Hepatocyte (in vitro differentiated cells): ENCODE results near the gene FOSB. TPM values are rescaled to one million over a fixed set of nuclear protein-coding genes. Genes with fewer than 3 reads are reported as not detected.

Experiments used
- DNase-seq: peaks from one replicate; pipeline ENCODE4 v3.0.0-alpha.2; 2016; ENCODE audit warnings: low spot score
- H2AFZ ChIP-seq: fragments of 200-600 bp; sonication (generic); 2 replicates; pipeline ENCODE4 v1.6.0; 2016; ENCODE audit warnings: antibody characterized with exemption, mild to moderate bottlenecking
- H3K27ac ChIP-seq: fragments of 200-600 bp; sonication (generic); 2 replicates; pipeline ENCODE4 v1.5.1; 2016; ENCODE audit warnings: mild to moderate bottlenecking
- H3K27me3 ChIP-seq: fragments of 200-600 bp; sonication (generic); 2 replicates; pipeline ENCODE4 v1.6.1; 2016
- H3K36me3 ChIP-seq: fragments of 200-600 bp; sonication (generic); replicated peaks from 2 replicates; pipeline ENCODE4 v1.5.1; 2016; ENCODE audit warnings: low read depth; ENCODE audit not compliant: insufficient read depth
- H3K4me1 ChIP-seq: fragments of 200-600 bp; sonication (generic); 2 replicates; pipeline ENCODE4 v1.5.1; 2016; ENCODE audit warnings: mild to moderate bottlenecking, moderate library complexity; ENCODE audit not compliant: insufficient read depth
- H3K4me2 ChIP-seq: fragments of 200-600 bp; sonication (generic); 2 replicates; pipeline ENCODE4 v1.6.0; 2016
- H3K4me3 ChIP-seq: fragments of 200-600 bp; sonication (generic); 2 replicates; pipeline ENCODE4 v1.5.1; 2016; ENCODE audit warnings: mild to moderate bottlenecking
- H3K79me2 ChIP-seq: fragments of 200-600 bp; sonication (generic); 2 replicates; pipeline ENCODE4 v1.6.0; 2017; ENCODE audit warnings: mild to moderate bottlenecking
- H3K9me2 ChIP-seq: fragments of 200-600 bp; sonication (generic); replicated peaks from 2 replicates; pipeline ENCODE4 v1.6.0; 2017; ENCODE audit warnings: mild to moderate bottlenecking; ENCODE audit not compliant: insufficient read depth
- H3K9me3 ChIP-seq: fragments of 200-600 bp; sonication (generic); 2 replicates; pipeline ENCODE4 v1.5.1; 2016; ENCODE audit warnings: low read depth, mild to moderate bottlenecking
- H4K20me1 ChIP-seq: fragments of 200-600 bp; sonication (generic); 2 replicates; pipeline ENCODE4 v1.6.0; 2016; ENCODE audit warnings: mild to moderate bottlenecking; ENCODE audit not compliant: insufficient read depth, poor library complexity, severe bottlenecking
- CTCF ChIP-seq: fragments of 200-600 bp; sonication (generic); IDR thresholded peaks from 2 replicates; pipeline ENCODE4 v1.5.1; 2016; ENCODE audit warnings: antibody characterized with exemption, mild to moderate bottlenecking; ENCODE audit not compliant: poor library complexity
- EZH2 ChIP-seq: fragments of 200-600 bp; sonication (generic); IDR thresholded peaks from 2 replicates; pipeline ENCODE4 v1.6.1; 2016; ENCODE audit warnings: antibody characterized with exemption, mild to moderate bottlenecking, borderline replicate concordance
- EZH2phosphoT487 ChIP-seq: fragments of 200-600 bp; sonication (generic); IDR thresholded peaks from one replicate; pipeline ENCODE4 v1.6.1; 2018; ENCODE audit warnings: antibody characterized with exemption, mild to moderate bottlenecking, low read depth, moderate library complexity; ENCODE audit not compliant: unreplicated experiment, severe bottlenecking
- WGBS: methylation state at CpG from one replicate; pipeline ENCODE4 v1.1.6; 2016; ENCODE audit warnings: low lambda C conversion rate; ENCODE audit errors: missing lambda C conversion rate; 5-methylcytosine and 5-hydroxymethylcytosine counted together
- polyA plus RNA-seq: library from polyadenylated mRNA; unstranded; fragments of >200 nt; fragmentation: Nextera tagmentation; extraction: Ambion mirVana; gene quantifications from 2 replicates; pipeline ENCODE4 v1.2.1, GENCODE V29; 2016
- total RNA-seq: library from RNA; depleted of rRNA; stranded (reverse); fragments of >200 nt; gene quantifications from 2 replicates; pipeline ENCODE4 v1.2.3, GENCODE V29; 2014

Gene FOSB
- total and polyA plus RNA-seq, 2 experiments from 2014 or later = 73.1 to 114 TPM

- Histone ChIP-seq H4K20me1 (no peaks in the 10 kb centered on the region), H3K27ac (no peak overlapping the region), H3K27me3 (no peaks in the 10 kb centered on the region), H3K36me3 (no peaks in the 10 kb centered on the region), H3K9me3 (no peaks in the 10 kb centered on the region), H3K4me2 (no peak overlapping the region), H3K9me2 (no peaks in the 10 kb centered on the region), H2AFZ (no peak overlapping the region), H3K4me3 (no peak overlapping the region), H3K4me1 (peaks cover 20% of the 10 kb centered on the region), H3K79me2 (no peaks in the 10 kb centered on the region)
- DNase-seq = no peak
- TF ChIP-seq CTCF (no peak), EZH2 (no peak), EZH2phosphoT487 (no peak)
These were observed 10.0 kb upstream of the FOSB start for GRCh38 chr19:45457776-45458175.

GRCh38 chr19:45460807-45461347, 6.9 kb upstream of the FOSB start:
- DNase-seq = no peak
- no peak overlapping the region for H2AFZ ChIP-seq

GRCh38 chr19:45462174-45462573, 5.6 kb upstream of the FOSB start:
- Histone ChIP-seq H3K4me1 (peaks cover 5% of the 10 kb centered on the region), H2AFZ (no peak overlapping the region), H4K20me1 (no peaks in the 10 kb centered on the region), H3K27ac (no peak overlapping the region), H3K9me2 (no peaks in the 10 kb centered on the region), H3K9me3 (no peaks in the 10 kb centered on the region), H3K4me2 (no peak overlapping the region), H3K4me3 (no peak overlapping the region), H3K79me2 (no peaks in the 10 kb centered on the region), H3K27me3 (no peaks in the 10 kb centered on the region), H3K36me3 (no peaks in the 10 kb centered on the region)
- no peak for TF ChIP-seq EZH2phosphoT487
- TF ChIP-seq CTCF = no peak
- no peak for TF ChIP-seq EZH2
- no peak for DNase-seq
- 87% methylated on average over 4 of the region's 4 CpGs for WGBS

More at GRCh38 chr19:45460807-45461347, 6.9 kb upstream of the FOSB start:
- 70% methylated on average over 8 of the region's 8 CpGs for WGBS
- Histone ChIP-seq H3K36me3 (no peaks in the 10 kb centered on the region), H3K9me3 (no peaks in the 10 kb centered on the region), H3K79me2 (no peaks in the 10 kb centered on the region), H3K4me1 (peaks cover 8% of the 10 kb centered on the region), H3K27me3 (no peaks in the 10 kb centered on the region), H3K9me2 (no peaks in the 10 kb centered on the region), H3K27ac (no peak overlapping the region), H3K4me3 (no peak overlapping the region), H3K4me2 (no peak overlapping the region), H4K20me1 (no peaks in the 10 kb centered on the region)
- TF ChIP-seq EZH2phosphoT487 = no peak
- TF ChIP-seq EZH2 = no peak
- no peak for TF ChIP-seq CTCF

GRCh38 chr19:45463241-45463640, 4.6 kb upstream of the FOSB start:
- H4K20me1 ChIP-seq = no peaks in the 10 kb centered on the region
- no peak overlapping the region for H3K4me2 ChIP-seq
- H3K27ac ChIP-seq = no peak overlapping the region
- no peaks in the 10 kb centered on the region for H3K9me3 ChIP-seq
- peaks cover 7% of the 10 kb centered on the region for H3K4me1 ChIP-seq
- TF ChIP-seq EZH2phosphoT487 = no peak
- TF ChIP-seq CTCF = no peak
- no peak for TF ChIP-seq EZH2
- 75% methylated on average over 4 of the region's 4 CpGs for WGBS
- no peaks in the 10 kb centered on the region for H3K79me2 ChIP-seq
- no peak overlapping the region for H2AFZ ChIP-seq
- no peaks in the 10 kb centered on the region for H3K27me3 ChIP-seq
- no peak for DNase-seq
- no peaks in the 10 kb centered on the region for H3K36me3 ChIP-seq
- H3K9me2 ChIP-seq = no peaks in the 10 kb centered on the region
- no peak overlapping the region for H3K4me3 ChIP-seq
